Keratinocyte (primary cell): ENCODE data around the gene DDR2. TPM values are rescaled to one million over a fixed set of nuclear protein-coding genes. Genes with fewer than 3 reads are reported as not detected.

ENCODE experiments used
- DNase-seq: peaks from one replicate; pipeline ENCODE4 v3.0.0-alpha.2; 2011; ENCODE audit warnings: low read depth, missing footprints, low spot score
- FAIRE-seq: peaks from 2 replicates; lab custom pipeline; 2011; peaks lifted over from hg19 to GRCh38; lab: Jason Lieb, UNC
- H2AFZ ChIP-seq: 2 replicates; pipeline ENCODE4 v1.6.0; 2012; ENCODE audit warnings: low read length, control low read depth, inconsistent platforms; ENCODE audit not compliant: control insufficient read depth
- H3K27ac ChIP-seq: 2 replicates; pipeline ENCODE4 v1.5.1; 2011; ENCODE audit warnings: low read length; ENCODE audit not compliant: control insufficient read depth, insufficient read depth
- H3K27me3 ChIP-seq: 3 replicates; pipeline ENCODE4 v1.6.0; 2011; ENCODE audit warnings: low read length; ENCODE audit not compliant: control insufficient read depth, insufficient read depth; ENCODE audit errors: extremely low read depth
- H3K36me3 ChIP-seq, 2 experiments: 2 replicates in 1 of 2; 3 replicates in 1 of 2; pipeline ENCODE4 v1.5.1; 2011; ENCODE audit warnings: low read length in 2 of 2, mild to moderate bottlenecking in 1 of 2; ENCODE audit not compliant: control insufficient read depth in 2 of 2, insufficient read depth in 2 of 2; ENCODE audit errors: extremely low read depth in 1 of 2
- H3K4me1 ChIP-seq: 3 replicates; pipeline ENCODE4 v1.5.1; 2011; ENCODE audit warnings: low read length; ENCODE audit not compliant: control insufficient read depth, insufficient read depth; ENCODE audit errors: extremely low read depth
- H3K4me2 ChIP-seq: 3 replicates; pipeline ENCODE4 v1.6.0; 2011; ENCODE audit warnings: low read depth, low read length; ENCODE audit not compliant: control insufficient read depth, insufficient read depth; ENCODE audit errors: extremely low read depth
- H3K4me3 ChIP-seq, 3 experiments: fragments of 200-600 bp in 1 of 3; sonication (generic) in 1 of 3; 2 replicates in 2 of 3; 3 replicates in 1 of 3; pipeline ENCODE4 v1.5.1; 2011 to 2016; ENCODE audit warnings: low read length in 3 of 3, mild to moderate bottlenecking in 3 of 3, control low read depth in 2 of 3, inconsistent platforms in 1 of 3, low read depth in 1 of 3, mixed read lengths in 1 of 3, mixed run types in 1 of 3, moderate library complexity in 1 of 3; ENCODE audit not compliant: control insufficient read depth in 2 of 3, insufficient read depth in 2 of 3; ENCODE audit errors: extremely low read depth in 1 of 3
- H3K79me2 ChIP-seq: 2 replicates; pipeline ENCODE4 v1.6.0; 2012; ENCODE audit warnings: low read length; ENCODE audit not compliant: control insufficient read depth, insufficient read depth
- H3K9ac ChIP-seq: 3 replicates; pipeline ENCODE4 v1.6.0; 2011; ENCODE audit warnings: low read length; ENCODE audit not compliant: control insufficient read depth, insufficient read depth; ENCODE audit errors: extremely low read depth
- H3K9me1 ChIP-seq: 3 replicates; pipeline ENCODE4 v1.6.0; 2011; ENCODE audit warnings: low read length; ENCODE audit not compliant: control insufficient read depth, insufficient read depth; ENCODE audit errors: extremely low read depth
- H3K9me3 ChIP-seq: 2 replicates; pipeline ENCODE4 v1.5.1; 2012; ENCODE audit warnings: low read depth, low read length; ENCODE audit not compliant: control insufficient read depth
- H4K20me1 ChIP-seq: 3 replicates; pipeline ENCODE4 v1.6.0; 2011; ENCODE audit warnings: low read length; ENCODE audit not compliant: control insufficient read depth, insufficient read depth; ENCODE audit errors: extremely low read depth
- EZH2 ChIP-seq: IDR thresholded peaks from one replicate; pipeline ENCODE4 v1.6.1; 2012; ENCODE audit warnings: inconsistent platforms, mild to moderate bottlenecking, low read length, moderate library complexity
- dilution Hi-C: fragments of 300-500 bp; cut with MboI; formaldehyde crosslinking; loops from one replicate; pipeline ENCODE4 v1.7.0; 2020; ENCODE audit warnings: low sequenced_read_pairs; ENCODE audit not compliant: extremely low pct_ligation_motif_present
- polyA plus RNA-seq, 5 experiments: library from polyadenylated mRNA; depleted of rRNA in 3 of 5; stranded (reverse) in 3 of 5; stranded (forward) in 1 of 5; unstranded in 1 of 5; fragments of >200 nt; gene quantifications; 1 replicate in 1 of 5; 2 replicates in 3 of 5; 3 replicates in 1 of 5; pipeline versions ENCODE4 v1.2.1 to v1.2.3, GENCODE V29; 2011 to 2012; ENCODE audit warnings: missing spikeins in 2 of 5, low read depth in 1 of 5, low replicate concordance in 1 of 5
- TF ChIP-seq, protein P1 (sequence below), 3 experiments: IDR thresholded peaks in 1 of 3; conservative IDR thresholded peaks in 1 of 3; optimal IDR thresholded peaks in 1 of 3; 2 replicates in 2 of 3; 3 replicates in 1 of 3; pipeline versions ENCODE3 to v1.5.1; 2011; ENCODE audit warnings: low read length in 3 of 3, mild to moderate bottlenecking in 3 of 3, moderate library complexity in 2 of 3, control low read depth in 1 of 3, inconsistent platforms in 1 of 3; ENCODE audit not compliant: insufficient read depth in 2 of 3; ENCODE audit errors: extremely low read depth in 1 of 3

The DDR2 gene
- polyA plus RNA-seq, 1 donor (not counting 4 experiments of a cell fraction or from before 2014, with no cell fraction given), result 0.39 TPM

DNA sequence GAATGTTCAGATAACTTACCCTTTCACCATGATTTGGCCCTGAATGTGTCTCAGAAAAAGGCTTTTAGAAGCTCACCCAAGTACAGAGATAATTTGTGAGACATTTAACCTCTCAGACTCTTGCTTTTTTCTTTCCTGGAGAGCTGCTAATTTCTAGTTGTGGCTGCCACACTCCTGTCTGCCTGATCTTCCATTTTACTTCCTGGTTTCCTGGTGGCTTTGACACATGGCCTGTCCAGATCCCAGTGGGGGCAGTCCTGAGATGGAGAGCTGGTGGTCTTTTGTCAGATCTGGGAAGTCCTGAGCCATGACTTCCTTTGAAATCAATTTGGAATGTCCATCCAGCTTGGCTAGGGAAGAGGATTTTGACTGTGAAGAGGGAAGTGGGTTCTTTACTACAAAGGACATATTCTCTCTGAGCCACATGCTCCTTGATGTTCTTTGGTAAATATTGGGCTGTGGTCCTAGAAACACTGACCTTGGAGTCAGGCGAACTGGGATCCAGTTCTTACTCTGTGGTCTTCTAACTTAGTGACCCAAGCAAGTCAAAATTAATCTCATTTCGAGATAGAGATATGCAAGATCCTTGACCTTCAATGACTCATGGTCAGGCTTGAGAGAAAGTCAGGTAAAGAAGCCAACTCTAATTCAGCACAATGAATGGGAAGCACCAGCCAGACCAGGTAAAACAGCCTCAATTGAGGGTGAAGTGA, 80.2 kb downstream of the DDR2 start:
- Histone ChIP-seq H3K9me3 (no peaks in the 10 kb centered on the region), H3K27me3 (no peaks in the 10 kb centered on the region), H3K4me3 (no peak overlapping the region), H3K4me2 (no peak overlapping the region), H3K9me1 (no peaks in the 10 kb centered on the region), H3K27ac (no peak overlapping the region), H3K36me3 (no peaks in the 10 kb centered on the region), H4K20me1 (no peaks in the 10 kb centered on the region), H2AFZ (no peak overlapping the region), H3K79me2 (no peaks in the 10 kb centered on the region), H3K9ac (no peak overlapping the region), H3K4me1 (no peaks in the 10 kb centered on the region)
- FAIRE-seq, result no peak
- no peak for DNase-seq
- TF ChIP-seq EZH2, result no peak
- TF ChIP-seq, protein P1, sequence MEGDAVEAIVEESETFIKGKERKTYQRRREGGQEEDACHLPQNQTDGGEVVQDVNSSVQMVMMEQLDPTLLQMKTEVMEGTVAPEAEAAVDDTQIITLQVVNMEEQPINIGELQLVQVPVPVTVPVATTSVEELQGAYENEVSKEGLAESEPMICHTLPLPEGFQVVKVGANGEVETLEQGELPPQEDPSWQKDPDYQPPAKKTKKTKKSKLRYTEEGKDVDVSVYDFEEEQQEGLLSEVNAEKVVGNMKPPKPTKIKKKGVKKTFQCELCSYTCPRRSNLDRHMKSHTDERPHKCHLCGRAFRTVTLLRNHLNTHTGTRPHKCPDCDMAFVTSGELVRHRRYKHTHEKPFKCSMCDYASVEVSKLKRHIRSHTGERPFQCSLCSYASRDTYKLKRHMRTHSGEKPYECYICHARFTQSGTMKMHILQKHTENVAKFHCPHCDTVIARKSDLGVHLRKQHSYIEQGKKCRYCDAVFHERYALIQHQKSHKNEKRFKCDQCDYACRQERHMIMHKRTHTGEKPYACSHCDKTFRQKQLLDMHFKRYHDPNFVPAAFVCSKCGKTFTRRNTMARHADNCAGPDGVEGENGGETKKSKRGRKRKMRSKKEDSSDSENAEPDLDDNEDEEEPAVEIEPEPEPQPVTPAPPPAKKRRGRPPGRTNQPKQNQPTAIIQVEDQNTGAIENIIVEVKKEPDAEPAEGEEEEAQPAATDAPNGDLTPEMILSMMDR (optimal IDR thresholded peaks at IDR 0.05 in 1 of 3, IDR thresholded peaks at IDR 0.05 in 1 of 3, conservative IDR thresholded peaks at IDR 0.05 in 1 of 3; ENCODE audit: extremely low read depth in 1 of 3, insufficient read depth in 2 of 3, low read length in 3 of 3), result no peak
- dilution Hi-C loops, result no loop called here

DNA sequence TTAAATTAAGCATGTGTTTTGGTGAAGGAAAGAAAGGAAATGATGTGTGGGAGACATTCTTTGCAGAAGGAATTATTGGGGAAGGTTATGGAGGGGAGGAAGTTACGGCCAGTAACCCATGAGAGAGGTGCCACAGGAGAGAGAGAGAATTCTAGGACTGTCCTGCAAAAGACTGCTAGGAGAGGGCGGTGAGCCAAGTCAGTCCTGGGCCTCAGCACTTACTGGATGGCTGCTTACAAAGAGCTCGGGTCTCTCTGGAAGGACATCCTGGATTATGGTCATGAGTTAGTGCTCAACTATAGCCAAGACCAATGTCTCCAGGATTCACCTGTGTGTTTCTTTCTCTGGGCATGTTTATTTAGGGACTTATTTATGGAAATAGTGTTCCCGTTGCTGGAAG, 83.9 kb downstream of the DDR2 start:
- Histone ChIP-seq H3K27me3 (no peaks in the 10 kb centered on the region), H3K9me1 (no peaks in the 10 kb centered on the region), H3K4me3 (no peak overlapping the region), H3K9me3 (no peaks in the 10 kb centered on the region), H3K4me1 (no peaks in the 10 kb centered on the region), H3K36me3 (no peaks in the 10 kb centered on the region), H2AFZ (no peak overlapping the region), H3K9ac (no peak overlapping the region), H3K27ac (no peak overlapping the region), H4K20me1 (no peaks in the 10 kb centered on the region), H3K79me2 (no peaks in the 10 kb centered on the region), H3K4me2 (no peak overlapping the region)
- dilution Hi-C loops, result no loop called here
- FAIRE-seq (no peak), DNase-seq (no peak)
- TF ChIP-seq EZH2, result no peak
- TF ChIP-seq, protein P1 (optimal IDR thresholded peaks at IDR 0.05 in 1 of 3, IDR thresholded peaks at IDR 0.05 in 1 of 3, conservative IDR thresholded peaks at IDR 0.05 in 1 of 3; ENCODE audit: extremely low read depth in 1 of 3, insufficient read depth in 2 of 3, low read length in 3 of 3), result no peak
